Lung (tissue), 12 donors: ENCODE results near the gene ADAMTS8. TPM values are rescaled to one million over a fixed set of nuclear protein-coding genes. Genes with fewer than 3 reads are reported as not detected.

Source experiments
- ATAC-seq: fragments of 200-7000 bp; cut with Tn5 transposase; one replicate; pipeline ENCODE4 v1.9.1; 2020; ENCODE audit warnings: moderate number of reproducible peaks; ENCODE audit not compliant: insufficient read depth, low FRiP score
- DNase-seq, 3 donors: peaks; one replicate each; pipeline ENCODE4 v3.0.0-alpha.2; 2013 to 2017
- H3K27ac ChIP-seq, 2 donors: one replicate each; pipeline ENCODE4 v1.5.1; 2013; ENCODE audit warnings: mild to moderate bottlenecking in 2 of 2, moderate library complexity in 2 of 2, control low read depth in 1 of 2, inconsistent platforms in 1 of 2, low read depth in 1 of 2, low read length in 1 of 2
- H3K27me3 ChIP-seq, 3 donors: one replicate each; pipeline ENCODE4 v1.5.1; 2013; ENCODE audit warnings: low read length in 2 of 3; ENCODE audit not compliant: control insufficient read depth in 3 of 3, insufficient read depth in 3 of 3
- H3K36me3 ChIP-seq, 4 donors: one replicate each; pipeline ENCODE4 v1.5.1; 2013; ENCODE audit warnings: low read length in 4 of 4, mild to moderate bottlenecking in 1 of 4, moderate library complexity in 1 of 4; ENCODE audit not compliant: control insufficient read depth in 4 of 4, insufficient read depth in 4 of 4
- H3K4me1 ChIP-seq, 5 donors: one replicate each; pipeline ENCODE4 v1.5.1; 2013; ENCODE audit warnings: low read length in 5 of 5, mild to moderate bottlenecking in 2 of 5, moderate library complexity in 1 of 5; ENCODE audit not compliant: control insufficient read depth in 5 of 5, insufficient read depth in 5 of 5
- H3K4me3 ChIP-seq: one replicate; pipeline ENCODE4 v1.5.1; 2013; ENCODE audit warnings: mild to moderate bottlenecking, control low read depth, moderate library complexity
- H3K9ac ChIP-seq, 2 donors: one replicate each; pipeline ENCODE4 v1.5.1; 2013; ENCODE audit warnings: low read length in 2 of 2, control low read depth in 1 of 2; ENCODE audit not compliant: insufficient read depth in 1 of 2
- H3K9me3 ChIP-seq, 4 donors: one replicate each; pipeline ENCODE4 v1.5.1; 2013; ENCODE audit warnings: low read length in 3 of 4, mild to moderate bottlenecking in 1 of 4, moderate library complexity in 1 of 4; ENCODE audit not compliant: control insufficient read depth in 4 of 4, insufficient read depth in 3 of 4
- WGBS, 2 donors: extraction: QIAGEN DNeasy Blood & Tissue Kit; methylation state at CpG; one replicate each; pipeline ENCODE4 v1.1.7; 2013; 5-methylcytosine and 5-hydroxymethylcytosine counted together
- polyA plus RNA-seq, 2 donors: library from polyadenylated mRNA; stranded (reverse); fragments of 200-250 nt; gene quantifications; one replicate each; pipeline ENCODE4 v1.2.1, GENCODE V29; 2013
- total RNA-seq, 2 donors: library from RNA; depleted of rRNA in 1 of 2; stranded (reverse); fragments of >200 nt in 1 of 2; gene quantifications; one replicate each; pipeline ENCODE4 v1.2.1, GENCODE V29; 2014 to 2021
- TF ChIP-seq, protein P1 (sequence below): IDR thresholded peaks from 2 replicates; pipeline ENCODE4 v1.5.1; 2012; ENCODE audit warnings: mild to moderate bottlenecking; ENCODE audit errors: control extremely low read depth, extremely low read depth
- donor health status: control.
- donor health status: control.
- donor health status: Bipolar disorder and iron deficiency.
- donor health status: healthy.
- donor health status: DM: yes; HTN: yes; CAD: no.

Gene ADAMTS8
- total and polyA plus RNA-seq, 4 donors = 11.3 to 47.7 (median 22.1) TPM

DNA sequence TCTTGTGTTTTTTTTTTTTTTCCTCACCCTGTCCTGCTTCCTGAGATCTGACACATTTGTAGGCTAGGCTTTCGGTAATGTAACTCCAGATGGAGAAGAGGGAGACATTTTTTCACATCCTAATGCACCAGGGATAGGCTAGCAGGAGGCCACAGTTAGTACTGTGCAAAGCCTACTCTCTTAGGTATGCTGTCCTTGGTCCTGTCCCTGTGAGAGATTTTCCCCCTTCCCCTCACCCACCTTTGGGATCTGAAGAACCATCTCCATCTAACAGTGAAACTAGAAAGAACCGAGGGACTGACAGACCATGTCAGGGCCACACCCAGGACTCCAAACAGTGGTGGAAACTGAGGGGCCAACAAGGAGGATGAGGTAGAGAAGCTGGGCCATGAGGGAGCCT lies 29.2 kb downstream of the ADAMTS8 start:
- no peak for ATAC-seq
- WGBS, 2 donors = 90 to 91% methylated on average over 2 of the region's 2 CpGs
- Histone ChIP-seq H3K36me3 (no peaks in the 10 kb centered on the region), H3K4me3 (no peak overlapping the region), H3K27ac (no peak overlapping the region), H3K9ac (no peak overlapping the region), H3K27me3 (no peaks in the 10 kb centered on the region), H3K4me1 (peaks cover 0 to 19% (median 7%) of the 10 kb centered on the region in 5 donors), H3K9me3 (no peaks in the 10 kb centered on the region)
- no peak for DNase-seq
- TF ChIP-seq, protein P1, sequence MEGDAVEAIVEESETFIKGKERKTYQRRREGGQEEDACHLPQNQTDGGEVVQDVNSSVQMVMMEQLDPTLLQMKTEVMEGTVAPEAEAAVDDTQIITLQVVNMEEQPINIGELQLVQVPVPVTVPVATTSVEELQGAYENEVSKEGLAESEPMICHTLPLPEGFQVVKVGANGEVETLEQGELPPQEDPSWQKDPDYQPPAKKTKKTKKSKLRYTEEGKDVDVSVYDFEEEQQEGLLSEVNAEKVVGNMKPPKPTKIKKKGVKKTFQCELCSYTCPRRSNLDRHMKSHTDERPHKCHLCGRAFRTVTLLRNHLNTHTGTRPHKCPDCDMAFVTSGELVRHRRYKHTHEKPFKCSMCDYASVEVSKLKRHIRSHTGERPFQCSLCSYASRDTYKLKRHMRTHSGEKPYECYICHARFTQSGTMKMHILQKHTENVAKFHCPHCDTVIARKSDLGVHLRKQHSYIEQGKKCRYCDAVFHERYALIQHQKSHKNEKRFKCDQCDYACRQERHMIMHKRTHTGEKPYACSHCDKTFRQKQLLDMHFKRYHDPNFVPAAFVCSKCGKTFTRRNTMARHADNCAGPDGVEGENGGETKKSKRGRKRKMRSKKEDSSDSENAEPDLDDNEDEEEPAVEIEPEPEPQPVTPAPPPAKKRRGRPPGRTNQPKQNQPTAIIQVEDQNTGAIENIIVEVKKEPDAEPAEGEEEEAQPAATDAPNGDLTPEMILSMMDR = no peak

DNA sequence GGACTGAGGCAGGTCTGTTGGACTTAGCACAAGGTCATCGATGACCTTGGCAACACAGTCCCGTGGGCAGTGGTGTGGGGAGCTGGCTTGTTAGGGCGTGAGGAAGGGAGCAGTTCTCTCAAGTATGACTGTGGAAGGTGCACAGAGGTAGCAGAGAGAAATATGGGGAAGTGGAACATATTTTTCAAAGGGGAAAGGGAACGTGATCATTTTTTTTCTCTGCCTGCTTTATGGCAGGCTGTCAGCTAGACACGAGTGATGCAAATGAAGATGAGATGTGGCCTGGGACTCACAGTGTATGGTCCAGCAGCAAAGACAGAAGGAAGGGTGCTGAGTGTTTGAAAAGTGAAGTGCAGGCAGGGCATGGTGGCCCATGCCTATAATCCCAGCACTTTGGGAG lies 30.6 kb downstream of the ADAMTS8 start:
- 57 to 78% methylated on average over 5 of the region's 5 CpGs for WGBS, 2 donors
- DNase-seq = no peak
- Histone ChIP-seq H3K4me1 (peaks cover 0 to 9% (median 0%) of the 10 kb centered on the region in 5 donors), H3K27ac (no peak overlapping the region), H3K9ac (no peak overlapping the region), H3K27me3 (no peaks in the 10 kb centered on the region), H3K36me3 (no peaks in the 10 kb centered on the region), H3K9me3 (no peaks in the 10 kb centered on the region), H3K4me3 (no peak overlapping the region)
- ATAC-seq = no peak
- TF ChIP-seq, protein P1 = no peak

DNA sequence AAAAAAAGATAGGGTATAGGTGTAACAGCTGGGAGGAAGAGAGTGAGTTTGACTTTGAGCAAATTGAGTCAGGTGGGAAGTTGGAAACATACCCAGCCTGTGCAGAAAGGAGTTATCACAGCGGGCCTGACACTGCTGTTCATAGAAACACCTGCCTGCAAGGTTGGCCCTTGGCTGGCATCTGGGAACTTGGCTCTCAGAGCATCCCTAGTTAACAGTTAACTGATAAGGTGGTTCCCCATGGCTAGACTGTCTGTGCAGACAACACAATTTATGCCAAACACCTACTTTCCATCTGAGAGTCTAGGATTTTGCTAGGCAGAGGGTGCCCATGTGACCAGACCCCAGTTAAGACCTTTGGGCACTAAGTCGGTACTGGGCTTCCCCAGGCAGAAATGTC lies 31.4 kb downstream of the ADAMTS8 start:
- H3K27ac ChIP-seq = no peak overlapping the region
- no peak overlapping the region for H3K9ac ChIP-seq
- H3K36me3 ChIP-seq = no peaks in the 10 kb centered on the region
- 91 to 97% methylated on average over 2 of the region's 2 CpGs for WGBS, 2 donors
- DNase-seq (no peak), ATAC-seq (no peak)
- no peaks in the 10 kb centered on the region for H3K9me3 ChIP-seq
- peaks cover 0 to 7% (median 0%) of the 10 kb centered on the region in 5 donors for H3K4me1 ChIP-seq
- no peaks in the 10 kb centered on the region for H3K27me3 ChIP-seq
- no peak overlapping the region for H3K4me3 ChIP-seq
- TF ChIP-seq, protein P1 = no peak

DNA sequence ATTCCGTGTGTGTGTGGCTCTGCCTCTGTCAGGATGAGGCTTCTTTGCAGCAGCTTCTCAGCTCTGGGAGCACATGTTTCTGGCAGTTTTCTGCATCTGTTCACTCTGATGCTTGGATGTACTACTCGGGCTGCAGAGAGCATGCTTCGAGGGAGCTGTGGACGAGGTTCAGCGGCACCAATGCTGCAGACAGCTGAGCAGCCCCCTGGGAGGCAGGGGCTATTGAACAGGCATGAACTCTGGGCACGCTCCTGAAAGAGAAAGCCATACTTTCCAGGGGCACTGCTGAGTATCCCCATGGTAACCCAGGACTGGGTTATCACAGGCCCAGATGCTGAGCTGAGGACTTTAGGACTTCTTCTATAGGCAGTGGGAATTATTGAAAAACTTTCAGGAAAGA lies 33.8 kb downstream of the ADAMTS8 start:
- ATAC-seq (no peak), DNase-seq (no peak)
- no peak overlapping the region for H3K9ac ChIP-seq
- H3K36me3 ChIP-seq = no peaks in the 10 kb centered on the region
- H3K4me1 ChIP-seq = peaks cover 0 to 15% (median 2%) of the 10 kb centered on the region in 5 donors
- H3K4me3 ChIP-seq = no peak overlapping the region
- H3K27me3 ChIP-seq = no peaks in the 10 kb centered on the region
- H3K9me3 ChIP-seq = no peaks in the 10 kb centered on the region
- H3K27ac ChIP-seq = no peak overlapping the region
- TF ChIP-seq, protein P1 = no peak
- 82 to 83% methylated on average over 6 of the region's 6 CpGs for WGBS, 2 donors
